ENCODE measurements around the gene ZNRF4. TPM values are rescaled to one million over a fixed set of nuclear protein-coding genes. Genes with fewer than 3 reads are reported as not detected.

ZNRF4 gene
- total RNA-seq, 2 donors from 2014 or later = not detected

GRCh38 chr19:5492281-5492634 is 37.0 kb downstream of the ZNRF4 start:
- H3K4me1 Mint-ChIP-seq = peaks cover 14% of the 10 kb centered on the region
- DNase-seq = no peak
- H3K4me3 Mint-ChIP-seq = peak overlapping the region; percentile 31
- Histone ChIP-seq H3K27me3 (ENCODE audit: control insufficient read depth, insufficient read depth, low read length, poor library complexity, severe bottlenecking) (peaks cover 4% of the 10 kb centered on the region), H3K4me1 (ENCODE audit: control insufficient read depth, insufficient read depth, low read length) (peaks cover 7% of the 10 kb centered on the region), H3K9me3 (ENCODE audit: control insufficient read depth, low read length) (no peaks in the 10 kb centered on the region), H3K9ac (ENCODE audit: extremely low read depth, low read length, poor library complexity, severe bottlenecking) (no peak overlapping the region), H3K4me3 (ENCODE audit: low read length) (no peak overlapping the region), H3K27ac (ENCODE audit: low read depth, low read length) (peak overlapping the region; percentile 98), H3K36me3 (ENCODE audit: control insufficient read depth, insufficient read depth, low read length) (no peaks in the 10 kb centered on the region)
- no peak for TF ChIP-seq CTCF (conservative IDR thresholded peaks at IDR 0.05)
- H3K27me3 Mint-ChIP-seq (ENCODE audit: insufficient read depth) = peaks cover 82% of the 10 kb centered on the region
- H3K36me3 Mint-ChIP-seq (ENCODE audit: low read depth) = no peaks in the 10 kb centered on the region
- whole genome bisulfite sequencing, 2 experiments (ENCODE audit: insufficient coverage in 1 of 2, insufficient read length in 1 of 2) = 69 to 80% methylated on average over 6 to 8 of the region's 8 CpGs
- no peak overlapping the region for H3K27ac Mint-ChIP-seq
- peaks cover 11% of the 10 kb centered on the region for H3K9me3 Mint-ChIP-seq

GRCh38 chr19:5492635-5493409 is 37.6 kb downstream of the ZNRF4 start:
- peak overlapping the region; percentile 98 for H3K27ac ChIP-seq (ENCODE audit: low read depth, low read length)
- DNase-seq = no peak

GRCh38 chr19:5494773-5495172 is 39.6 kb downstream of the ZNRF4 start:
- Mint-ChIP-seq H3K36me3 (ENCODE audit: low read depth) (no peaks in the 10 kb centered on the region), H3K4me1 (peaks cover 18% of the 10 kb centered on the region), H3K27me3 (ENCODE audit: insufficient read depth) (peaks cover 86% of the 10 kb centered on the region), H3K9me3 (peaks cover 2% of the 10 kb centered on the region), H3K27ac (no peak overlapping the region), H3K4me3 (no peak overlapping the region)
- WGBS, 2 experiments (ENCODE audit: insufficient coverage in 1 of 2, insufficient read length in 1 of 2) = 44 to 62% methylated on average over 2 to 11 of the region's 11 CpGs
- Histone ChIP-seq H3K27me3 (ENCODE audit: control insufficient read depth, insufficient read depth, low read length, poor library complexity, severe bottlenecking) (peaks cover 10% of the 10 kb centered on the region), H3K9ac (ENCODE audit: extremely low read depth, low read length, poor library complexity, severe bottlenecking) (no peak overlapping the region), H3K9me3 (ENCODE audit: control insufficient read depth, low read length) (no peaks in the 10 kb centered on the region), H3K4me1 (ENCODE audit: control insufficient read depth, insufficient read depth, low read length) (peaks cover 13% of the 10 kb centered on the region), H3K27ac (ENCODE audit: low read depth, low read length) (no peak overlapping the region), H3K4me3 (ENCODE audit: low read length) (no peak overlapping the region), H3K36me3 (ENCODE audit: control insufficient read depth, insufficient read depth, low read length) (no peaks in the 10 kb centered on the region)
- no peak for DNase-seq
- TF ChIP-seq CTCF (conservative IDR thresholded peaks at IDR 0.05) = no peak

More at GRCh38 chr19:5492635-5493409, 37.6 kb downstream of the ZNRF4 start:
- no peak overlapping the region for H3K9ac ChIP-seq (ENCODE audit: extremely low read depth, low read length, poor library complexity, severe bottlenecking)
- H3K9me3 ChIP-seq (ENCODE audit: control insufficient read depth, low read length) = no peaks in the 10 kb centered on the region
- peaks cover 7% of the 10 kb centered on the region for H3K4me1 ChIP-seq (ENCODE audit: control insufficient read depth, insufficient read depth, low read length)
- no peak for TF ChIP-seq CTCF (conservative IDR thresholded peaks at IDR 0.05)
- Mint-ChIP-seq H3K4me1 (peaks cover 14% of the 10 kb centered on the region), H3K36me3 (ENCODE audit: low read depth) (no peaks in the 10 kb centered on the region), H3K9me3 (peaks cover 8% of the 10 kb centered on the region), H3K27me3 (ENCODE audit: insufficient read depth) (peaks cover 84% of the 10 kb centered on the region), H3K27ac (peak overlapping the region; percentile 53), H3K4me3 (peak overlapping the region; percentile 31)
- H3K36me3 ChIP-seq (ENCODE audit: control insufficient read depth, insufficient read depth, low read length) = no peaks in the 10 kb centered on the region
- WGBS, 2 experiments (ENCODE audit: insufficient coverage in 1 of 2, insufficient read length in 1 of 2) = 4 to 18% methylated on average over 5 to 31 of the region's 31 CpGs
- H3K4me3 ChIP-seq (ENCODE audit: low read length) = no peak overlapping the region
- H3K27me3 ChIP-seq (ENCODE audit: control insufficient read depth, insufficient read depth, low read length, poor library complexity, severe bottlenecking) = peaks cover 10% of the 10 kb centered on the region
